ENCODE results near the gene PIM3. TPM values are rescaled to one million over a fixed set of nuclear protein-coding genes. Genes with fewer than 3 reads are reported as not detected.

Gene PIM3
- polyA plus RNA-seq, 3 donors from 2014 or later: 14.5 to 20.6 (median 15.8) TPM

DNA sequence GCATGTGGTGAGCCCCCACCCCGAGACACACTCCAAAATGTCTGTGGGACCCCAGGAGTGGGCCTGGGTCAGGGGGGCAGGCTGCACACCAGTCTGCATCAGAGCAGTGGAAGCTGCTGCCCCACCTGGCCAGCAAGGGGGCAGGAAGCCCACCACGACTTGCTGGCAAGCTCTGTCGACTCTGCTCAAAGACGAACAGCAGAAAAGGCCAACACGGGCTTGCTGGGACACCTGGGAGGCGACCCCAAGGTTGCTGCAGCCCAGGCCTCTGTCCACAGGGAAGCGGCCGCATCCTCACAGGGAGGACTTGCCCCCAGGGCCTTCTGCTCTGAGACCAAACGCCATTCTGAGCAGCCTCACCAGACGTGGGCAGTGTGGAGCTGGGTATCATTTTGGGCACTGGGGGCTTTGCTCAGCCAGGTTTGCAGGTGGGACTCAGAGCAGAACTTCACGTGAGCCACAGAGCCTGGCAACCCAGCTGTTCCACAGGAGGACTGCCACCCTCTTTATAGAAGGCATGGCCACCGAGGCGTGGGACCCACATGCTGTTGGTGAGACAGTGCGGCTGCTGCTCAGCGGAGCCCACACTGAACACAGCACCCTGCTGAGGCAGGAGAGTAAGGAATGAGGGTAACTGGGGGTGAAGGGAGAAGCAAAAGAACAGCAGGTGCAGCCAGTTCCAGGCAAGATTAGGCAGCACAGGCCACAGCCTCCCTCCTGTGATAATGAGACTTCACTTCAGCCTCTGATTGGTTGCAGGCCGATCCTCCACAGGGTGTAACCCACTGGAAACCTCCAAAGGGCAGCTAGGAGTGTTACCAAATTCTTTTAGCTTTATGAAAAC is 41.0 kb downstream of the PIM3 start:
- no peak for DNase-seq
- peaks cover 6 to 9% of the 10 kb centered on the region in 2 donors for H3K4me1 Mint-ChIP-seq
- H3K27me3 Mint-ChIP-seq (ENCODE audit: low read depth in 3 of 3): peaks cover 3 to 6% (median 3%) of the 10 kb centered on the region in 3 donors
- H3K27ac Mint-ChIP-seq: no peak overlapping the region
- H3K9me3 Mint-ChIP-seq: no peaks in the 10 kb centered on the region
- no peaks in the 10 kb centered on the region for H3K36me3 Mint-ChIP-seq
- no peak overlapping the region for H3K4me3 Mint-ChIP-seq

DNA sequence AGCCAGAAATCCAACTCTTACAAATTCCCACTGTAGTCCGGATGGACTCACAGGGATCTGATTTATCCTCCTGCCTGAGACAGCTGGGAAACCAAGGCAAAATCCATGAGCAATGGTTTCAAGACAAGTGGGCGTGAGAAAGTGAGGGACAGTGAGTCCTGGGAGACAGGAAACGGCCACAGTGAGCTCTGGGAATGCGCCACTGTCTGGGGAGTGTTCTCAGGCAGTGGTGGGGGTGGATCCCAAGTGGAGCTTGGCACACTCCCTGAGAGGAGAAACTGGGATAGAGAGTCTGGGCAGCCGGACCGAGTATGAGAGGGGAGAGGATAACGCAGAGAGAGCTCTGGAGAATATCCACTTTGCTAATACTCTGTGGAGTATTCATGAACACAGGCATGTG is 42.2 kb downstream of the PIM3 start:
- peaks cover 3 to 9% (median 3%) of the 10 kb centered on the region in 3 donors for H3K27me3 Mint-ChIP-seq (ENCODE audit: low read depth in 3 of 3)
- H3K36me3 Mint-ChIP-seq: no peaks in the 10 kb centered on the region
- H3K27ac Mint-ChIP-seq: no peak overlapping the region
- H3K4me3 Mint-ChIP-seq: no peak overlapping the region
- no peaks in the 10 kb centered on the region for H3K9me3 Mint-ChIP-seq
- peaks cover 6 to 9% of the 10 kb centered on the region in 2 donors for H3K4me1 Mint-ChIP-seq
- DNase-seq: no peak

DNA sequence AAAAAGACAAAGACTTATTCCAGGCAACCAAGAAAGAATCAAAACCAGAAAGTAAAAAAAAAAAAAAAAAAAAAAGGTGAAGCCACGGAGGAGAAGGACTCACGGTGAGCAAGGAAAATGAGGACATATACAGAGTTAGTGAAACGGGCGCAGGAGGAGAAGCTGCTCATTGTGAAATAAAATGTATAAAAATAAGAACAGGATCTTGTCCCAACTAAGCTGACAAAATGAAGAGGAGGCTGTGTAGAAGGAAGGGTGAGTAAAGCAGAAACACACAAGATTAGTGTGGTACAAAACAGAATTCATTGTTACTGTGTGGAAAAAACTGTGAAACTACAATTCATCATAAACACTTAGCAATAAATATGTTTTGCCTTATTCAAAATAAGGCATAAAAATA is 44.3 kb downstream of the PIM3 start:
- Mint-ChIP-seq H3K4me3 (no peak overlapping the region), H3K36me3 (no peaks in the 10 kb centered on the region), H3K4me1 (no peaks in the 10 kb centered on the region), H3K9me3 (no peaks in the 10 kb centered on the region), H3K27me3 (ENCODE audit: low read depth in 3 of 3) (peaks cover 3 to 11% (median 7%) of the 10 kb centered on the region in 3 donors), H3K27ac (no peak overlapping the region)
- DNase-seq: no peak

DNA sequence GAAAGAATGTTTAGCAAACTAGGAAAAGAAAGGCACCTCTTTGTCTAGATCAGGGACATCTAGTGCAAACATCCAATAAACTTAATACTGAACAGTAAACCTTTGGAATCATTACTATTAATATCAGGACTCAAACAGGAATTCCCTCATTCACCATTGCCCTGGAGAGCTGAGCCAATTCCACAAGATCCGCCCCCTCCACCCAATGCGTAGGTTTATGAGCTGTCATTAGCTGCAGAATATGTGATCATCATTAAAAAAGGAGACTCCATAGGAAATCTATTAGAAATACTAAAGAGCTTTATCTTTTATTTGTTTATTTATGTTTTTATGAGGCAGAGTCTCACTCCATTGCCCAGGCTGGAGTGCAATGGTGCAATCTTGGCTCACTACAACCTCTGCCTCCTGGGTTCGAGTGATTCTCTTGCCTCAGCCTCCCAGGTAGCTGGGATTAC is 46.5 kb downstream of the PIM3 start:
- Mint-ChIP-seq H3K4me1 (peaks cover 0 to 4% of the 10 kb centered on the region in 2 donors), H3K36me3 (no peaks in the 10 kb centered on the region), H3K27me3 (ENCODE audit: low read depth in 3 of 3) (peaks cover 2 to 11% (median 9%) of the 10 kb centered on the region in 3 donors), H3K9me3 (peaks cover 0 to 1% (median 0%) of the 10 kb centered on the region in 6 donors), H3K27ac (no peak overlapping the region), H3K4me3 (no peak overlapping the region)
- no peak for DNase-seq

DNA sequence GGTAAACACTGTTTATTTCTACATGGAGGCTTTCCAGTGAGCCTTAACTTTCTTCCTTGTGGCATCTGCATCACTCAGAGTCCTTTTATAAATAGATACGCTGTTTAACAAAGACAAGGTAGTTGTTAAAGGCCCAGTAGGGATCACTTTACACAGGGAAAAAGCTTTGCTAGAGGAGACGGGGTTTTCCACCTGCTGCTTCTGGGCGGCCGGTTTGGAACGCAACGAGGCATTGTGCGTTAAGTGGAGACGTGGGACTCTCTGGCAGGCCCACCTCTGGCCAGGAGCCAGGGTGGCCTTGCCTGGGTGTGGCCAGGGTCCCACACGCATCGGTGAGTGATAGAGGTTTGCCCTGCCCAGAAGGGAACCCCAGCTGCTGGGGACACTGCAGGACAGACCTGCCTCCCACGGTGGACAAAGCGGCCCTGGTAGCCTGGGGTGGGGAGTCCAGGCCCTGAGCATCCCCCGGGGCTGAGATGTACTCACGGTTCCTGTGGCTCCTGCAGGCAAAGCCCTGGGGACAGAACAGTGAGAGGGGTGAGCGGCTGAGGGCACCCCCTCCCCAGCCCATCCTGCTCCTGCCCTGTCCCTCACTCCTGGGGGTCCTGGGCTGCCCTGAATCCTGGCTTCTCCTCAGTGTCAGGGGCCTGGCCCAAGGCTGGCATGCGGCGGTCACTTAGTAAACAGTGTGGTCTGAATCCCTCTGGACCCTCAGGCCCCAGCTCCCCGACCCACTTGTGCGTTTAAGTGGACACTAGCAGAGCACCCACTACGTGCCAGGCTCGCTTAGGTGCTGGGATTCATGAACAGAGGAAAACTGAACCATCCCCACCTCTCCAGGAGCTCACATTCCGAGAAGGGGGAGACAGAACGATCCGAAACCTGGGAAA is 47.8 kb downstream of the PIM3 start:
- H3K4me3 Mint-ChIP-seq: no peak overlapping the region
- DNase-seq: no peak

DNA sequence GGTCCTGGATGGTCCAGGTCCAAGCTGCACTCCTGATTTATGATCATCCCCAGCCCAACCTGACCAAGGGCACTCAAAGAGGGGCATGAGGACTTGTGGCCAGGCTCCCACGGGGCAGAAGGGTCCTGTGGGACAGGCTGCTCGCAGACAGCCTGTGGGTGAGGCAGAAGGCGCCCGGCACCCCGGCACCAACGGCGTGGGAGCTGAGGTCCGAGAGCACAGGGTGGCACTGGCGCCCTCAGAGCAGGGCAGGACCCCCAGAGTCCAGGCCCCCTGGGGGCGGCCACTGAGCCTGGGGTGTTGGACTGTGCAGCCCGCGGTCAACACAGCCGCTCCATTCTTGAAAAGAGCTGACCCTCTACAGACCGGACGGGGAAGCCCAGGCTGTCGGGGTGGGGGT is 48.7 kb downstream of the PIM3 start:
- peak overlapping the region in 1 of 5 donors; percentile 29 for H3K4me3 Mint-ChIP-seq
- H3K27ac Mint-ChIP-seq: no peak overlapping the region
- peaks cover 0 to 1% (median 0%) of the 10 kb centered on the region in 6 donors for H3K9me3 Mint-ChIP-seq
- peaks cover 0 to 4% of the 10 kb centered on the region in 2 donors for H3K4me1 Mint-ChIP-seq
- H3K36me3 Mint-ChIP-seq: no peaks in the 10 kb centered on the region
- peaks cover 6 to 12% (median 7%) of the 10 kb centered on the region in 3 donors for H3K27me3 Mint-ChIP-seq (ENCODE audit: low read depth in 3 of 3)
- no peak for DNase-seq

More for the DNA sequence above, 47.8 kb downstream of the PIM3 start:
- Mint-ChIP-seq H3K27ac (no peak overlapping the region), H3K27me3 (ENCODE audit: low read depth in 3 of 3) (peaks cover 4 to 9% (median 9%) of the 10 kb centered on the region in 3 donors), H3K9me3 (peaks cover 0 to 1% (median 0%) of the 10 kb centered on the region in 6 donors), H3K36me3 (no peaks in the 10 kb centered on the region), H3K4me1 (peaks cover 0 to 4% of the 10 kb centered on the region in 2 donors)

DNA sequence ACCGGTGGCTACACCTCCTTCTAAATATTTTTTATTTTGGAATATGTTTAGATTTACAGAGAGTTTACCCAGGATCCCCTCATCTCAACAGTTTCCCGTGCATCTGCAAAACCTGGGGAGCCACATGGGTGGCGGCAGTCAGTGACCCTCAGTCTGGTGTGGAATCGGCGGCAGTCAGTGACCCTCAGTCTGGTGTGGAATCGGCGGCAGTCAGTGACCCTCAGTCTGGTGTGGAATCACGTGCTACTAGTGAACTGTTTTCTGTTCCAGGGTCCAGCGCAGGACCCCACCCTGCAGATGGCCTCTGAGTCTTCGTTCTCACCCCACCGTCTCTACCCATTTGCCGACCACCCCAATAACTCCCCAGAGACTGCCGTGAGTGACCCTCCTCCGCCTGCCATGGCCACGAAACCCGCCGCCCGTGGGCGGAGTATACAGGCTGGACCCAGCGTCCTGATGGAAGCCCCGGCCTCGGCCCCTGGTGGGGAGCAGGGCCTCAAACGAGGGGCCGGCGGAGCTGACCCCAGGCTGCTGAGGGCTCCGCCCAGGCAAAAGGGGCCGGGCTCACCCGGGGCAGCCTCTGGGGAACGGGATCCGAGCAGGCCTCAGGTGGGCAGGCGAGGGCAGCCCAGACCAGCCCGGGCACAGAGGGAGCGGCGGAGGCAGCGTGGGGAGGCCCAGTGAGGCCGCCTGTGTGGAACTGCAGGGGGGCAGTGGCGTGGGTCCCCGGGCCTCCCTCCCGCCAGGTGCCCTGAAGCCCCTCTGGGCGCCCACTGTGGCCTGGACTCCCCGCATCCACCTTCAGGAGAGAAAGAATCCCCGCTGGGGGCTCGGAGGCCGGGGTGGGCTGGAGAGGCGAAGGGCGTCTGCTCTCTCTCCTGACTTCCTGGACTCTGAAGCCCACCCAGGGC is 49.4 kb downstream of the PIM3 start:
- no peak for DNase-seq
- Mint-ChIP-seq H3K9me3 (peaks cover 0 to 1% (median 0%) of the 10 kb centered on the region in 6 donors), H3K27ac (no peak overlapping the region), H3K4me1 (peaks cover 0 to 4% of the 10 kb centered on the region in 2 donors), H3K36me3 (no peaks in the 10 kb centered on the region), H3K4me3 (peak overlapping the region in 2 of 5 donors; percentile 2 to 30), H3K27me3 (ENCODE audit: low read depth in 3 of 3) (peaks cover 6 to 12% (median 7%) of the 10 kb centered on the region in 3 donors)

DNA sequence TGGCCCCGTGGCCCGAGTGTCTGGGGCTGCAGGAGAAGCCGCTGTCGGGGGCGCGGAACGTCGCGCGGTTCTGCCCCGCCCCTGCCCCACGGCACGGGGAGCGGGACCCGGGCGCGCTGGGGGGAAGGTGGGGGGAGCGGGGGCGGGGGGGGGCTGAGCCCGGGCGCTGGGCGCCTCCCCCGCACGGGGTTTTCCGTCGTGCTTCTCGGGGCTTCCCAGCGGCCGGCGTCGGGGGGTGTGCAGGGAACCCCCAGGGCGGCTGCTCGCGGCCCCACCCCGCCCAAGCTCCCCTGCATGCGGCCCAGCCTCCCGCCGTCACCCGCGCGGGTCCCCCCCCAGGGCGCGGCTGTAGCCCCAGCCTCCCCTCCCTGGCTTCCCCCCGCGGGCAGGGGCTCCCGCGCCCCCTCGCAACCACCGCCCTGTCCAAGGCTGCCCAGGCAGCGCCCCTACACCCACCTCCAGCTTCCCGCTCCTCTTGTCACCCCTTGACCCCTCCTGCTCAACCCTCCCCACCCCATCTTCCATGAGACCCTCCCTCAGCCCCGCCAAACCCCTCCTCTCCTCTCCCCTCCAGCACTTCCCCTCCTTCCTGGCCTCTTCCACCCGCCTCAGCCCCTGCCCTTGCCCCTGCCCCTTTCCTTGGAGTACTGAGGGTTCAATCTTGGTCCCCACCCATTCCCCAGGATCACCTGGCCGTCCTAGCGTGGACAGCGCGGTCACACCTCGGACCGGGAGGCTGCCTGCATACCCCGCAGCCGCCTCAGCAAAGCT is 50.3 kb downstream of the PIM3 start:
- peak overlapping the region in 1 of 6 donors; percentile 16 for H3K27ac Mint-ChIP-seq
- peak; percentile 32 to 51 (median 34) for DNase-seq

DNA sequence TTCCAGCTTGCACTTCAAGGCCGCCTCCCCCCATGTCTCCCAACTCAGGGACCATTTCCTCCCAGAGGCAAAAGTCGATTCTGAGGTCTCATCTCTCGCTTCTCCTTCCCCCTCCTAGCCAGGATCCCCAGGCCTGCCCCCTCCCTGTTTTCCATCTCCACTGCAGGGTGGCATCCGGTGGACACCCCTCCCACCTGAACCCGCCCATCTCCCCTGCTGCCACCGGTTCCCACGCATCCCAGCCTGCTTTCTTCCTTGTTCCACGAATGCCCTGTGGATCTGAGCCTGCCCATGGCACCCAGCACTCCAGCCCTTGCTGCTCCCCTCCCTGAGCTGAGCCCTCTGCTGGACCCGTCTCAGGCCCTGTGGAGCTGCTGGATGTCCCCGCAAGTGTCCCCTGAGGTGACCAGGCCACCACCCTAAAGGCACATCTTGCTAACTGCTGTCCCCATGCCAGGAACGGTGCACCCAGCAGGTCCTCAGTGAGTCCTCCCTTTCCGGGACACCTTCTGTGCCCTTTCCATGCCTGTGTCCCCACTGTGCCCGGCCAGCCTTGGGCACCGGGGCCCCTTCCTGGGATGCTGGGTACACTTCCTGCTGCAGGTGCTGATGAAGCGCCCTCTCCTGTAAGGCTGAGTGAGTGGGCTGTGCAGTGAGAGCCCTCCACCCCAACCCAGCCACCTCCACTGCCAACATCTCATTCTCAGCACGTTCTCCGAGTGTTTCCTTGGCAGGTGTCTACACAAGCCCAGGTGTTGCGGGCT is 51.1 kb downstream of the PIM3 start:
- Mint-ChIP-seq H3K27ac (peak overlapping the region in 3 of 6 donors; percentile 16 to 53 (median 25)), H3K36me3 (no peaks in the 10 kb centered on the region), H3K4me1 (peaks cover 0 to 4% of the 10 kb centered on the region in 2 donors), H3K27me3 (ENCODE audit: low read depth in 3 of 3) (peaks cover 6 to 12% (median 7%) of the 10 kb centered on the region in 3 donors), H3K4me3 (peak overlapping the region in 1 of 5 donors; percentile 60), H3K9me3 (peaks cover 0 to 1% (median 0%) of the 10 kb centered on the region in 6 donors)
- no peak for DNase-seq

More for the DNA sequence above, 50.3 kb downstream of the PIM3 start:
- peaks cover 0 to 4% of the 10 kb centered on the region in 2 donors for H3K4me1 Mint-ChIP-seq
- H3K36me3 Mint-ChIP-seq: no peaks in the 10 kb centered on the region
- peak overlapping the region in 1 of 5 donors; percentile 60 for H3K4me3 Mint-ChIP-seq
- H3K27me3 Mint-ChIP-seq (ENCODE audit: low read depth in 3 of 3): peaks cover 6 to 12% (median 7%) of the 10 kb centered on the region in 3 donors
- peaks cover 0 to 1% (median 0%) of the 10 kb centered on the region in 6 donors for H3K9me3 Mint-ChIP-seq

DNA sequence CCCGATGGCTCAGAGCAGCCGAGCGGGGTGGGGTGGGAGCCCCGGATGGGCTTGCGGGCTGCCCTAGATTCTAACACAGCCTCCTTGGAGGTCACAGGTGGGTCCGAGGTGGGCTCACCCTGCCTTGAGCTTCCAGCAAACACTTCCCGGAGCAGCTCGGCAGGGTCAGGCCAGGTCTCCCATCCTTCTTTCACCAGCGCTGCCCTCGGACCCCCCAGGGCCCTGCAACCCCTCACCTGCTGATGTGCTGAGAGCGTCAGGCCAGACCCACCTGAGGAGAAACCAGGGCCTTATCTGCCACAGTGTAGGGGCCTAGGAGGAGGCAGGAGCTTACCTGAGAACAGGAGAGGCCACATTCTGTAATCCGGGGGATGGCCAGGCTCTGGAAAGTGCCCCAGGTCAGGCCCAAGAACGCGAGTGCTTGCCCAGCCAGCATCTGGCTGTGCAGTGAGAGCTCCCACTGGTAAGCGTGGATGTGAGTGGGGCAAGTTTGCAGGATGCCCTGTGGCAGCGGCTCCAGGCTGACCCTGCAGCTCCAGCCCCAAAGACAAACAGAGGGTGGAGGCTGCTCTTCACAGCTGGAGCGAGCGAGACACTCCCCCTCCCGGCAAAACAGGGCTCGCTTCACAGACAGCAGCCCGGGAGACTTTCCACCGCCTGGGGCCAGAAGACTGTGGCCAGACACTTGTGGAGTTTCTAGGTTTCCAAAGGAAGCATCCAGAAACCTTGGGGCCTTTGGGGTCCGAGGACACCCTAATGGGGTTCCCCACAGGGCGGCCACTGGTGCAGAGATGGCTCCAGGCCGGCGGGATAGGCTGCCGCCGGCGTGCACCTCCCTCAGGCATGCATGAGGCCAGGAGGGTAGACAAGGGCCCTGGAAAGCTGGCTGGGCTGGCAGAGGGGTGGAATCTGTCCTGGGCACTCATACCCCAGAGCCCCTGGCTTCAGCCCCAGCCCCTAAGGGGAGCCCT is 51.9 kb downstream of the PIM3 start, which contains the start of gene IL17REL:
Gene IL17REL (minus strand): TSS at position 555 of the 971 bp plus-strand sequence. CDS start 119 bp downstream, at position 436.
- peaks cover 0 to 4% of the 10 kb centered on the region in 2 donors for H3K4me1 Mint-ChIP-seq
- H3K36me3 Mint-ChIP-seq: no peaks in the 10 kb centered on the region
- peak within 1 kb of the TSS in 3 of 6 donors; percentile 16 to 53 (median 25) for H3K27ac Mint-ChIP-seq
- peaks cover 4 to 12% (median 6%) of the 10 kb centered on the region in 3 donors for H3K27me3 Mint-ChIP-seq (ENCODE audit: low read depth in 3 of 3)
- DNase-seq: no peak
- peak within 1 kb of the TSS in 1 of 5 donors; percentile 60 for H3K4me3 Mint-ChIP-seq
- H3K9me3 Mint-ChIP-seq: peaks cover 0 to 1% (median 0%) of the 10 kb centered on the region in 6 donors
